NT2/D1 (cell line): ENCODE measurements around the gene GRAMD1B.

Experiments
- SUZ12 ChIP-seq: IDR thresholded peaks from 2 replicates; pipeline ENCODE4 v1.6.1; 2011; ENCODE audit not compliant: insufficient read length, insufficient read depth; ENCODE audit errors: extremely low read depth
- YY1 ChIP-seq: IDR thresholded peaks from 2 replicates; pipeline ENCODE4 v1.6.1; 2011; ENCODE audit not compliant: insufficient read length, insufficient read depth
- ZNF274 ChIP-seq: IDR thresholded peaks from 2 replicates; pipeline ENCODE4 v1.6.1; 2011; ENCODE audit warnings: mild to moderate bottlenecking, low read depth, low read length

- no peak for TF ChIP-seq ZNF274
- TF ChIP-seq YY1: no peak
- no peak for TF ChIP-seq SUZ12
These were observed 22.7 kb downstream of the GRAMD1B start for GRCh38 chr11:123452794-123453193.
